Measurements from ENCODE around the gene PDXP. TPM values are rescaled to one million over a fixed set of nuclear protein-coding genes. Genes with fewer than 3 reads are reported as not detected.

Gene PDXP
- total RNA-seq, 2 experiments from 2014 or later: 1.5 TPM

DNA sequence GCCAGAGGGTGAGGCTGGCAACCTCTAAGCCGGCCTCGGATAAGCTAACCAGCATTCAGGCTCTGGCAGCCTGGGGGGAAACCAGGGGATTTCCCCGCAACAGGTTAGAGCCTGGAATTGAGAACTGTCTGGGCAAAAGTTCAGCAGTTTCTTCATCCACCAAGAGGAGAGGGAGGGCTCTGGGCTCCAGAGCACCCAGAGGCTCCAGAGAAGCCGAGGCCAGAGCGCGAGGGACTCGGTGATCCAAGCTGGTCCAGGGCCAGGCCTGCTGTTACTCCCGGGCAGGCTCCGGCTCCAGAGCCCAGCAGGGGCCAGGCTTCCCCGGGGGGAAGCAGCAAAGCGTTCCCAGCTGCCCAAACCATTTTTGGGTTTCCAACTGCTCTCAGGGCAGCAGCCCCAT, 32.4 kb upstream of the PDXP start:
- ChIA-PET CTCF (interaction anchor here (3.6 to 3.9 kb wide), 2 partner anchors 17 to 55 kb away, joined by 17 to 19 read pairs; no protein-coding TSS in a partner anchor), POLR2A (interaction anchor here (0.9 to 5.4 kb wide), 8 partner anchors 8 to 55 kb away, joined by 3 to 107 read pairs (median 20); partner anchors contain the start of genes GGA1, LGALS1, PDXP and SH3BP1)
- peak overlapping the region; percentile 74 to 76 for H3K27ac ChIP-seq (ENCODE audit: low read depth in 1 of 2, low read length in 2 of 2)

DNA sequence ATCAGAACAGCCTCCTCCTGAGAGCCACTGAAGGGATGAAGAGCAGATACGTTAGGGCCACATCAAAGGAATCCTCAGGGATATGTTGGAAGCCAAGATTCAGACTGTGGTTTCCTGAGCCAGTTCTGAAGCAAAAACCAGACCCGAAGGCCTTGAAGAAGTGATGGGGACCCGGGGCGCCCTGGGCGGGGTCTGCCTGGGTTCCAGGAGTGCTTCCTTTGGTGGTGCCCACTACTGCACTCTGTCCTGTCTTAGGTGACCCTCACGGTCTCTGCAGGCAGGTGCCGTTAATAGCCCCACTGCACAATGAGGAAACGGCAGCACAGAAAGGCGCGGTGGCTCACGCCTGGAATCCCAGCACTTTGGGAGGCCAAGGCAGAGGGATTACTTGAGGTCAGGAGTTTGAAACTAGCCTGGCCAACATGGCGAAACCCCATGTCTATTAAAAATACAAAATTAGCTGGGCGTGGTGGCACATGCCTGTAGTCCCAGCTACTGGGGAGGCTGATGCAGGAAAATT, 31.9 kb upstream of the PDXP start:
- CTCF ChIA-PET: interaction anchor here (3.6 to 3.9 kb wide), 2 partner anchors 16 to 55 kb away, joined by 17 to 19 read pairs; no protein-coding TSS in a partner anchor
- Mint-ChIP-seq H3K36me3 (ENCODE audit: low read depth) (peaks cover 11% of the 10 kb centered on the region), H3K27me3 (no peaks in the 10 kb centered on the region), H3K4me1 (ENCODE audit: low read depth) (peaks cover 50% of the 10 kb centered on the region), H3K4me3 (peak overlapping the region; percentile 79), H3K27ac (peak overlapping the region; percentile 90), H3K9me3 (no peaks in the 10 kb centered on the region)
- Histone ChIP-seq H3K4me3 (ENCODE audit: low read length) (no peak overlapping the region), H3K9me3 (ENCODE audit: control insufficient read depth in 1 of 2, insufficient read depth in 1 of 2, low read length in 2 of 2) (no peaks in the 10 kb centered on the region), H3K27ac (ENCODE audit: low read depth in 1 of 2, low read length in 2 of 2) (peak overlapping the region; percentile 74 to 76), H3K4me1 (ENCODE audit: insufficient read depth, low read length) (peaks cover 73% of the 10 kb centered on the region), H3K36me3 (ENCODE audit: insufficient read depth, low read length) (peaks cover 43% of the 10 kb centered on the region), H3K27me3 (ENCODE audit: control insufficient read depth in 1 of 2, insufficient read depth in 2 of 2, low read length in 2 of 2) (no peaks in the 10 kb centered on the region)
- no peak for ATAC-seq (ENCODE audit: poor library complexity)
- intact Hi-C loops (cut with DNase I, micrococcal nuclease): no loop called here
- TF ChIP-seq, protein P1, sequence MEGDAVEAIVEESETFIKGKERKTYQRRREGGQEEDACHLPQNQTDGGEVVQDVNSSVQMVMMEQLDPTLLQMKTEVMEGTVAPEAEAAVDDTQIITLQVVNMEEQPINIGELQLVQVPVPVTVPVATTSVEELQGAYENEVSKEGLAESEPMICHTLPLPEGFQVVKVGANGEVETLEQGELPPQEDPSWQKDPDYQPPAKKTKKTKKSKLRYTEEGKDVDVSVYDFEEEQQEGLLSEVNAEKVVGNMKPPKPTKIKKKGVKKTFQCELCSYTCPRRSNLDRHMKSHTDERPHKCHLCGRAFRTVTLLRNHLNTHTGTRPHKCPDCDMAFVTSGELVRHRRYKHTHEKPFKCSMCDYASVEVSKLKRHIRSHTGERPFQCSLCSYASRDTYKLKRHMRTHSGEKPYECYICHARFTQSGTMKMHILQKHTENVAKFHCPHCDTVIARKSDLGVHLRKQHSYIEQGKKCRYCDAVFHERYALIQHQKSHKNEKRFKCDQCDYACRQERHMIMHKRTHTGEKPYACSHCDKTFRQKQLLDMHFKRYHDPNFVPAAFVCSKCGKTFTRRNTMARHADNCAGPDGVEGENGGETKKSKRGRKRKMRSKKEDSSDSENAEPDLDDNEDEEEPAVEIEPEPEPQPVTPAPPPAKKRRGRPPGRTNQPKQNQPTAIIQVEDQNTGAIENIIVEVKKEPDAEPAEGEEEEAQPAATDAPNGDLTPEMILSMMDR (IDR thresholded peaks at IDR 0.05): no peak
- POLR2A ChIA-PET: interaction anchor here (0.8 to 5.4 kb wide), 10 partner anchors 8 to 60 kb away, joined by 3 to 107 read pairs (median 12); partner anchors contain the start of genes GGA1, LGALS1, NOL12 and PDXP
- no peak for DNase-seq

More for the DNA sequence above, 32.4 kb upstream of the PDXP start:
- Mint-ChIP-seq H3K4me1 (ENCODE audit: low read depth) (peaks cover 50% of the 10 kb centered on the region), H3K27ac (peak overlapping the region; percentile 90), H3K4me3 (no peak overlapping the region), H3K27me3 (no peaks in the 10 kb centered on the region), H3K36me3 (ENCODE audit: low read depth) (peaks cover 15% of the 10 kb centered on the region), H3K9me3 (no peaks in the 10 kb centered on the region)
- H3K4me1 ChIP-seq (ENCODE audit: insufficient read depth, low read length): peaks cover 68% of the 10 kb centered on the region
- no peaks in the 10 kb centered on the region for H3K9me3 ChIP-seq (ENCODE audit: control insufficient read depth in 1 of 2, insufficient read depth in 1 of 2, low read length in 2 of 2)
- no peak overlapping the region for H3K4me3 ChIP-seq (ENCODE audit: low read length)
- ATAC-seq (ENCODE audit: poor library complexity) (no peak), DNase-seq (no peak)
- H3K36me3 ChIP-seq (ENCODE audit: insufficient read depth, low read length): peaks cover 43% of the 10 kb centered on the region
- intact Hi-C loops (cut with DNase I, micrococcal nuclease): no loop called here
- TF ChIP-seq, protein P1 (IDR thresholded peaks at IDR 0.05): no peak
- no peaks in the 10 kb centered on the region for H3K27me3 ChIP-seq (ENCODE audit: control insufficient read depth in 1 of 2, insufficient read depth in 2 of 2, low read length in 2 of 2)

- Mint-ChIP-seq H3K36me3 (ENCODE audit: low read depth) (peaks cover 11% of the 10 kb centered on the region), H3K27ac (peak overlapping the region; percentile 90), H3K9me3 (no peaks in the 10 kb centered on the region), H3K4me3 (peak overlapping the region; percentile 79), H3K27me3 (no peaks in the 10 kb centered on the region), H3K4me1 (ENCODE audit: low read depth) (peaks cover 54% of the 10 kb centered on the region)
- intact Hi-C loops (cut with DNase I, micrococcal nuclease): no loop called here
- ATAC-seq (ENCODE audit: poor library complexity) (peak; percentile 25), DNase-seq (no peak)
- H3K9me3 ChIP-seq (ENCODE audit: control insufficient read depth in 1 of 2, insufficient read depth in 1 of 2, low read length in 2 of 2): no peaks in the 10 kb centered on the region
- peak overlapping the region; percentile 74 to 76 for H3K27ac ChIP-seq (ENCODE audit: low read depth in 1 of 2, low read length in 2 of 2)
- H3K36me3 ChIP-seq (ENCODE audit: insufficient read depth, low read length): peaks cover 43% of the 10 kb centered on the region
- ChIA-PET POLR2A (interaction anchor here (0.6 to 5.4 kb wide), 14 partner anchors 9 to 1772 kb away, joined by 3 to 107 read pairs (median 7); partner anchors contain the start of genes GGA1, LGALS1, NOL12 and PDXP), CTCF (interaction anchor here (3.6 to 8.6 kb wide), 2 partner anchors 16 to 55 kb away, joined by 19 to 49 read pairs; no protein-coding TSS in a partner anchor)
- TF ChIP-seq, protein P1 (IDR thresholded peaks at IDR 0.05): no peak
- H3K4me3 ChIP-seq (ENCODE audit: low read length): peak overlapping the region; percentile 36
- no peaks in the 10 kb centered on the region for H3K27me3 ChIP-seq (ENCODE audit: control insufficient read depth in 1 of 2, insufficient read depth in 2 of 2, low read length in 2 of 2)
- peaks cover 78% of the 10 kb centered on the region for H3K4me1 ChIP-seq (ENCODE audit: insufficient read depth, low read length)
Measured at GRCh38 chr22:37627121-37627520, 31.4 kb upstream of the PDXP start.
